Progenitor cell of endocrine pancreas (in vitro differentiated cells): ENCODE data around the gene THAP2. TPM values are rescaled to one million over a fixed set of nuclear protein-coding genes. Genes with fewer than 3 reads are reported as not detected.
A peak's percentile ranks its signal among the peaks of the same experiment; 100 is the strongest.

Experiments
- DNase-seq: peaks from one replicate; pipeline ENCODE4 v3.0.0; 2021; ENCODE audit warnings: low spot score; ENCODE audit not compliant: unreplicated experiment
- H3K27ac Mint-ChIP-seq: 2 replicates; pipeline ENCODE4 v1.8.0; 2021; ENCODE audit warnings: mild to moderate bottlenecking, moderate library complexity, mixed read lengths
- H3K27me3 Mint-ChIP-seq: 2 replicates; pipeline ENCODE4 v1.8.0; 2021; ENCODE audit warnings: mixed read lengths
- H3K36me3 Mint-ChIP-seq: 2 replicates; pipeline ENCODE4 v1.8.0; 2022; ENCODE audit warnings: mixed read lengths; ENCODE audit not compliant: insufficient read depth
- H3K4me1 Mint-ChIP-seq: 2 replicates; pipeline ENCODE4 v1.8.0; 2021; ENCODE audit warnings: low read depth, mixed read lengths
- H3K4me3 Mint-ChIP-seq: 2 replicates; pipeline ENCODE4 v1.8.0; 2021; ENCODE audit warnings: low read depth, mild to moderate bottlenecking, moderate library complexity, mixed read lengths
- H3K9me3 Mint-ChIP-seq: 2 replicates; pipeline ENCODE4 v1.8.0; 2021; ENCODE audit warnings: low read depth, mixed read lengths
- CTCF ChIP-seq: fragments of 200-600 bp; sonication (generic); IDR thresholded peaks from one replicate; pipeline ENCODE4 v1.5.0; 2021; ENCODE audit warnings: antibody characterized with exemption, mild to moderate bottlenecking; ENCODE audit not compliant: unreplicated experiment
- total RNA-seq: library from RNA; stranded (reverse); gene quantifications from 2 replicates; pipeline ENCODE4 v1.2.1, GENCODE V29; 2021

Gene THAP2
- total RNA-seq, 1 donor from 2014 or later = 8.9 TPM

GRCh38 chr12:71641390-71641789 is 22.7 kb upstream of the THAP2 start:
- no peak for TF ChIP-seq CTCF
- H3K36me3 Mint-ChIP-seq = peaks cover 34% of the 10 kb centered on the region
- no peak overlapping the region for H3K27ac Mint-ChIP-seq
- no peak for DNase-seq
- peaks cover 13% of the 10 kb centered on the region for H3K4me1 Mint-ChIP-seq
- H3K9me3 Mint-ChIP-seq = no peaks in the 10 kb centered on the region
- H3K4me3 Mint-ChIP-seq = no peak overlapping the region
- H3K27me3 Mint-ChIP-seq = no peaks in the 10 kb centered on the region

GRCh38 chr12:71642264-71642663 is 21.8 kb upstream of the THAP2 start:
- H3K27me3 Mint-ChIP-seq = no peaks in the 10 kb centered on the region
- TF ChIP-seq CTCF = no peak
- H3K4me3 Mint-ChIP-seq = peak overlapping the region; percentile 16
- no peak for DNase-seq
- no peaks in the 10 kb centered on the region for H3K9me3 Mint-ChIP-seq
- peaks cover 32% of the 10 kb centered on the region for H3K36me3 Mint-ChIP-seq
- H3K4me1 Mint-ChIP-seq = peaks cover 13% of the 10 kb centered on the region
- no peak overlapping the region for H3K27ac Mint-ChIP-seq

- Mint-ChIP-seq H3K4me1 (peaks cover 13% of the 10 kb centered on the region), H3K27ac (no peak overlapping the region), H3K27me3 (no peaks in the 10 kb centered on the region), H3K9me3 (no peaks in the 10 kb centered on the region), H3K36me3 (peaks cover 32% of the 10 kb centered on the region), H3K4me3 (no peak overlapping the region)
- TF ChIP-seq CTCF = no peak
- DNase-seq = no peak
Measured at GRCh38 chr12:71645268-71645667, 18.8 kb upstream of the THAP2 start.

GRCh38 chr12:71646512-71646911 is 17.6 kb upstream of the THAP2 start:
- peaks cover 11% of the 10 kb centered on the region for H3K4me1 Mint-ChIP-seq
- peaks cover 30% of the 10 kb centered on the region for H3K36me3 Mint-ChIP-seq
- no peaks in the 10 kb centered on the region for H3K9me3 Mint-ChIP-seq
- no peak for DNase-seq
- no peak overlapping the region for H3K4me3 Mint-ChIP-seq
- H3K27me3 Mint-ChIP-seq = no peaks in the 10 kb centered on the region
- no peak overlapping the region for H3K27ac Mint-ChIP-seq
- no peak for TF ChIP-seq CTCF

- TF ChIP-seq CTCF = no peak
- DNase-seq = no peak
- Mint-ChIP-seq H3K36me3 (peaks cover 20% of the 10 kb centered on the region), H3K4me1 (no peaks in the 10 kb centered on the region), H3K9me3 (no peaks in the 10 kb centered on the region), H3K27ac (peak overlapping the region; percentile 62), H3K4me3 (no peak overlapping the region), H3K27me3 (no peaks in the 10 kb centered on the region)
Measured at GRCh38 chr12:71648537-71648936, 15.6 kb upstream of the THAP2 start.
